ENCODE results near the gene ALG2.

The ALG2 gene

DNA sequence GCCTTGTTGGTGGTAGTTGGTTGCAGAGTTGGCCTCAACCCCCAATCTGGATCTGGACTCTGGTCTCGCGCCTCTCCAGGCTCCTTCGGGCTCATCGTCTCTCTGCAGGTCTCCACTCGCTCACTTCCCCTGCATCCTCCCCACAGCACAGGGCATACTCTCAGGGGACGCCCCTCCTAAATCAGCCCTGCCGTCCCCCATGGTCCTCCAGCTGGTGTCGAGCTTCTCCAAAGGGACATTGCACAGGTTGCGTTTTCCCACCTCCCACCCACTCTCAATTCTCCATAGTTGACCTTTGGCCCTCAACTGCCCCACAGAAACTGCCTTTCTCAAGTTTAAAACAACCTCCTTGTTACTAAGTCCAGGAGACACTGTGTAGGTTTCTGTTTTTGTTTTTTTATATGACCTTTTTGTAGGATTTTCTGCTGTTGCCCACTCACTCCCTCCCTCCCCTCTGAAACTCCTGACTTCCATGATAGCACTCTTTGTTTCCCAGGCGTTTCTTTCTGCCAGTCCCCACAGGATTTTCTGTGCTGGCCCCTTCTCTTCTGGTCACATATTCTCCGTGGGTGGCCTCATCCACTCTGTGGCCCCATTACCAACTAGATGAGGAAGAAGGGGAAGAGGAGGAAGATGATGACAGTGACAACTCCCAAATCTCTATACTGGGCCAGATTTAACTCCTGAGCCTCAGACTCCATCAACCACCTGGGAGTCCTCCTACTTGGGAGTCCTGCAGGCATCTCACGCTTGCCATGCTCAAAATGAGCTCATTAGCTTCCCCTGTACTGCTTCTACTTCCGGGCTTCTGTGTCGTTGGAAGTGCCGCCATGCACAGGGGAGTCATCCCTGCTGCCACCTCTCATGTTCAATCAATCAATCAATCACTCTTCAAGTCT is 50.3 kb downstream of the ALG2 start:
- DNase-seq, result no peak

DNA sequence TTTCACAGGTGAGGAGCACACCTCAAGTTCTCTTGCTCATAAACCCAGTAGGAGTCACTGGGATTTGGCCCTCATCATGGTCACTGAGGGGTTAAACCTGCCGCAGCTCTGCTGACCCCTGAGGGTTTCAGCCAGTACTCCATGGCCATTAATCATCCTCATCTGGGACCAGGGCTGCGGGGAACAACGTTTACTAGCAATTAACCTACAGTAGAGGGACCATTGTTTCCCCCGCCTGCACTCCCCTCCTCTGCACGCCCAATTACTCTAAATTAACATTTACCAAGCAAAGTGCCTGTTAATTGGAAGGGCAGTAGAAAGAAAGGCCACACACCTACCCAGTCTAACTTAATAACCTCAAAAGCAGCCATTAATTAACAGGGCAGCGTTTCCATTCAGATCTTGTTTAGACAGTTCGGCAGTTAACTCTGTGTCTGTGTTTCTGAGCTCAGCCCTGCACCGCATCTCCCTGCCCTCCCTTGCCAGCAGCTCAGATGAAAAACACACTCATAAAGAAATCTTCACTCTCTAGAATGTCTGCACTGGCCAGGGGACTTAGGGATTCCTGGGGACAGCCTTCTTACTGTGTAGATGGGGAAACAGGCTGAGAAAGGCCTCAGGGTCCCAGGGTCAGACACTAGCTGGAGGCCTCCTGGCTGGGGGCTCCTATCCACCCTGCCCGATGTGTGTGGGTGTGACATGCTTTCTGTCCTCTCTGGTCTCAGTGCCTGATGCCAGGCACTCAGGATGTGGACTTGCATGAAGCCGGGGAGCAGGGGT is 51.6 kb downstream of the ALG2 start:
- DNase-seq, result no peak

DNA sequence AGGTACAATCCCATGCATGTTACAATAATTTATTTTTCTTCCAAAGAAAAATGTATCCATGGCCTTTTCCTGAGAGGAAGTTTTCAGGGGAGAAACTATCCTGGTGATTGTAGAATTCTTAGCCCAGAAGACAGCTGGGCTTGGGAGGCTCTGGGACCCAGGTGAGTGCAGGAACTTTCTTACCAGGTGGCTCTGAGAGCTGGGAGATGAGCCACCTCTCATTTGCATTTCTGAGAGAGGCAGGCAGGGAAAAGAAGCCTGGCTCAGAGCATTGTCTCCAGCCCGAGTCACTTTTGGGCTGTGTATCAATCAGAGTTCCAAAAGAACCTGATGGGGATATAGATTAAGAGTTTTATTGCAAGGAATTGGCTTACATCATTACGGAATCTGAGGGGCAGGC is 52.7 kb downstream of the ALG2 start:
- DNase-seq, result no peak

DNA sequence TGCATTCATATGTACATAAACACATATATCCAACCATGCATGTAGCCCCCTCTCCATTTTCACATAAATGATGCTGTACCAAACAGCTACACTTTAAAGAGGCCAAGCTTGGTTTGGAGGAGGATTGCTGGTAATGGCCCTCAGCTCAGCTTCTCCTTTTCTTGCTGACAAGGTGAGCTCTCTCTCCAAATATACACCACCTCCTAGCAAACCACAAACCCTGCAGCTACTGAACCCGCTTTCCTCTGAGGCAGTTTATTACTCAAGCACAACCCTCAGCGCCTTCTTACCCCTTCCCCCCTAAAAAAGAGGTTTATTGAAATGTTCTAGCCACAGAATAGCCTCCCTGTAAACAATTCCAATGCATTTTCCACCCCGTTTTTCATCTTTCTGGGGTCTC is 54.0 kb downstream of the ALG2 start:
- DNase-seq, result no peak

DNA sequence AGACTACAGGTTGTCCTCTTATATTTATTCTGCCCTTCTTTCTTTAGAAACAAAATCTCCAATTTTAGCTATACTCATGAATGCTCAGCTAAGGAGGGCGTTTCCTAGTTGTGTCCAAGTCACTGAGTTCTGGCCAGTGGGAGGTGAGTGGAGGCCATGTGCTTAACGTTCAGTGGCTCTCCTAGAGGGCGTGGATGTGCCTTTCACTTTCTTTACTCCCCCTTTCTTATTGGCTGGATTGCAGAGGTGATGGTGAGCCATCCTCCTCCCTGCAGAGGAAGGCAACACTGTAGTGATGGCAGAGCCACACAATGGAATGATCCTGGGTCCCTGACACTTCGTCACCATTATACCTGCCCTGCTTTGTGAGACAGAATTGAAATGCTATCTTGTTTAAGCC is 54.6 kb downstream of the ALG2 start:
- DNase-seq, result no peak
